LNCaP clone FGC (cell line): ENCODE data around the gene ZDHHC5.
A peak's percentile ranks its signal among the peaks of the same experiment; 100 is the strongest.
"Not testable (repeated sequence)": the region's sequence is repeated elsewhere in the genome, so short reads cannot be mapped to it uniquely, and the experiment has no call there.

Experiments used
- DNase-seq: peaks from one replicate; pipeline ENCODE4 v3.0.0-alpha.2; 2011; ENCODE audit warnings: low read depth
- H3K4me3 ChIP-seq: 2 replicates; pipeline ENCODE4 v1.5.1; 2011; ENCODE audit warnings: mild to moderate bottlenecking, low read depth, low read length, control low read depth
- TF ChIP-seq, protein P1 (sequence below): IDR thresholded peaks from 2 replicates; pipeline ENCODE4 v1.5.1; 2012; ENCODE audit warnings: mild to moderate bottlenecking; ENCODE audit not compliant: control insufficient read depth, insufficient read depth; ENCODE audit errors: extremely low read depth

ZDHHC5 gene

DNA sequence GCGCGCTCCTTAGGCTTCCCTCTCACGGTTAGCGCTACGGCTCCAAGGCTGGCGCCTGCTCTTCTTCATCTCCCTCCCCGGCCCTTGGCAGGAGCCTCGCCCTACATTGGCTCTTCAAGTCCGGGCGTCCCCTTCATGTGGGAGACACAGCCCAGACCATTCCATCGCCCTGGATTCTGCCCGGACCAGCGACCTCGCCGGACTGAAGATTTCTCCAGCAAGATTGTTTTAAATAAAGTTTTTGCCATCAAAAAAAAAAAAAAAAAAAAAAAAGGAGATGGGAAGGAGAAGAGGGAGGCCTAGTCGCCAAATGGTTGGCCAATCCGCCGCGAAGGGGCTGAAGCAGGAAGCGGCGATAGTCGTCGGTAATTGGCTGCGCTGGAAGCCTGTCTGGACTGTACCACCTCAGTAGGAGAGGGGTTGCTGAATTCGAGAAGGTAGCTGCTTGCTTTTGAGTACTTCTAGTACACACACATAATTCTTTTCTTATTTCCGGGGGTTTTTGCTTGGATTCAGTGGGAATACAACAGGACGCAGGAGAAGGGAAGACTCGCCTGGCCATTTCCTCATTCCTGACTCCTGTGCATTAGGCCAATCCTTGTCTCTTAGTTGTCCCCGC lies 688 bp upstream of the ZDHHC5 start:
- DNase-seq, result peak; percentile 99
- TF ChIP-seq, protein P1, sequence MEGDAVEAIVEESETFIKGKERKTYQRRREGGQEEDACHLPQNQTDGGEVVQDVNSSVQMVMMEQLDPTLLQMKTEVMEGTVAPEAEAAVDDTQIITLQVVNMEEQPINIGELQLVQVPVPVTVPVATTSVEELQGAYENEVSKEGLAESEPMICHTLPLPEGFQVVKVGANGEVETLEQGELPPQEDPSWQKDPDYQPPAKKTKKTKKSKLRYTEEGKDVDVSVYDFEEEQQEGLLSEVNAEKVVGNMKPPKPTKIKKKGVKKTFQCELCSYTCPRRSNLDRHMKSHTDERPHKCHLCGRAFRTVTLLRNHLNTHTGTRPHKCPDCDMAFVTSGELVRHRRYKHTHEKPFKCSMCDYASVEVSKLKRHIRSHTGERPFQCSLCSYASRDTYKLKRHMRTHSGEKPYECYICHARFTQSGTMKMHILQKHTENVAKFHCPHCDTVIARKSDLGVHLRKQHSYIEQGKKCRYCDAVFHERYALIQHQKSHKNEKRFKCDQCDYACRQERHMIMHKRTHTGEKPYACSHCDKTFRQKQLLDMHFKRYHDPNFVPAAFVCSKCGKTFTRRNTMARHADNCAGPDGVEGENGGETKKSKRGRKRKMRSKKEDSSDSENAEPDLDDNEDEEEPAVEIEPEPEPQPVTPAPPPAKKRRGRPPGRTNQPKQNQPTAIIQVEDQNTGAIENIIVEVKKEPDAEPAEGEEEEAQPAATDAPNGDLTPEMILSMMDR, result 0 out of 2 replicates have a peak, but pooled peaks have one; percentile 2
- peak overlapping the region; percentile 86 for H3K4me3 ChIP-seq

DNA sequence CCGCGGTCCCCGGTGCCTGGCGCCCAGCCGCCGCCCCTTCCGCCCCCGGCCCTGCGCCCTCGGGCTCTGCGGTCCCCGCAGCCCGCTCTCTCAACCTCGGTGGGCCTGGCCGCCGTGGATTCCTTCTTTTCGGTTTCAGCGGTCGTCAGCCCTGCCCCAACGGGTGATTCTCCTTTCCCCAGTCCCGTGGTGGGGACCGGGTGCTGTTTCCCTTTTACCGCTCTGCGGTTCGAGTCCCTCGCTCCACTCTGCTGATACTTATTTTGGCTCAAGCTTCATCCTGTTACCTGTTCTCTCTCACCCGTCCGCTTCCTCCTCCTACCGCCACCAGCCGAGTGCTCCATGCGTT lies 494 bp downstream of the ZDHHC5 start:
- TF ChIP-seq, protein P1, result no peak
- no peak for DNase-seq

DNA sequence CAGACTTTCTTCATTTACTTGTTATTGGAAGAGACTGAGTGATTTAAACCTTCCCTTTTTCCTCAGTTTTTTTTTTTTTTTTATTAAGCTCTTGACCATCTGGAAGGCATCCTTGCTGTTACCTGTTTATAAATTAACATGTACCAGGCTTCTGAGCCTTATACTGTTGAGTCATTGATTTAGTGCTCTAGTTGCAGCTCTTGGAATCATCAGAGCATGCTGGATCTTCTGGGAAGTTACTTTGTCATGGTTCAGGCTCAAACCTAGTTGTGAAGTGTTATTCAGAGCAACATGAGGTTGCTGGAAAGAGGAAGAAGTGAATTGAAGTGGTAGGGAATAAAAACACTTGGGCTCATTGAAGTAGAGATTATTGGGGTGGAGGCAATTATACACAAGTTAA lies 6.3 kb downstream of the ZDHHC5 start:
- no peak for DNase-seq
- TF ChIP-seq, protein P1, result no peak

More for the DNA sequence above, 494 bp downstream of the ZDHHC5 start:
- peak overlapping the region; percentile 86 for H3K4me3 ChIP-seq

DNA sequence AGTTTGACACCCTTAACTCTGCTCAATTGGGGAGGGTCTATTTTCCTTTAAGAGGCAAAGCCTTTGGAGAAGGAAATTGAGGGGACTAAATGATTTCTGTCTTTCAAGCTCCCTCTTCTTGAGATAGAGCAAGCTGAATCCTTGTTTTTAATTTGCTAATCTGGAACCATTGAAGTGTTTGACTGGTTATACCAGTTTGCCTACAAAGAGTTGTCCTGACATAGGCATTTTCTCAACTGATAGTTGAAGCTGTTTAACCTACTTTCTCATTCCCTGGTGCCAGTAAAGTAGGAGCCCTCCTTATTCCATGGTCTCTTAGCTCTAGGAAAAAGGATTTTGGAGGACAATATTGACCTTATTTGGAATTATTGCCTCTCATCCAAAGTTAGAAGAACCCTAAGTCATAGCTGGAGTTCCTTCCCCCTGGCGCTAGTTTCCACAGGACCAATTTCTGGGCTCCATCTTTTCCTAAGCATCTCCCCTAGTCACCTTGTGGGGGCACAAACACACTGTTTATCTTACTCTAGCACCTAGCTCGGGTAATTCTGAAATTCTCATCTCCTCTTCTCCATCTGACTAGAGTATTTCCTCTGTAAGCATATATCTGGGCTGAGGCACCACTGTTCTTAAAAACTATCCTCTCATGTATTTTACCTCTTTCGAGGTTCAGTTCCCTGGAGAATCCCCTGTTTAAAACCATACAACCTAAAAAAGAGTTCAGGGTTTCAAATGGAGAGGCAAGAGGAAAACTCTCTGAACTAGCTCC lies 7.4 kb downstream of the ZDHHC5 start:
- DNase-seq, result peak; percentile 72
- TF ChIP-seq, protein P1, result no peak
- peak overlapping the region; percentile 34 for H3K4me3 ChIP-seq

More for the DNA sequence above, 6.3 kb downstream of the ZDHHC5 start:
- H3K4me3 ChIP-seq, result no peak overlapping the region

DNA sequence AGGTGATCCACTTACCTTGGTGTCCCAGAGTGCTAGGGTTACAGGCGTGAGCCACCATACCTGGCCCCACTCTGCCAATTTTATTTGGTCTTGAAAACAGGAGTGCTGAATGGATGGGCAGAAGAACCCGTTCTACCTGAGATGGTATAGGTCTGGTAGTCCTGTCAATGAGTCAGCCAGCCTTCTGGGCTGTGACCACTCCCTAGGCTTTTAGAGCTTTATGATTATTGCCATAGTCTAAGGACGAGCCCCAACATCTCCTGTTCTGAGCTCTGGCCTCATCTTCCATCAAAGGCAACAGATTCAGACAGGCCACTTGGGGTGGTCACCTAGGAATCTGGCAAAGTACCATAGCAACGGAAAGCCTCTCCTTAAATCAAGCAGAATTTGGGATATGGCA lies 11.5 kb downstream of the ZDHHC5 start:
- DNase-seq, result no peak
- TF ChIP-seq, protein P1, result no peak

DNA sequence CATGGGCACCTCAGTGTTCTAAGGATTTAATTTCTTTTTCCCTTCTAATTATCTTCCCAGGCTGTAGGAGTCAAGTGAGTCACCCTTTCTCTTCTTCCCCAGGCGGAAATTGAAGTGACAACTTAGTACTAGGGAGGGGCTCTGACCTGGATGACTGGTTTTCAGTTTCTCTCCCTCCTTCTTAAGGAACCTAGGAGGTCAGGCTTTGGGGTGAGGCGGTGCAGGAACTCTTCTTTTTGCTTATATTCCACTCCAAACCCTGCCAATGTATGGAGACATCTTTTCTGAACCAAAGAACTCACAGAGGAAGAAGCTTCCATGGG lies 12.6 kb downstream of the ZDHHC5 start:
- DNase-seq, result no peak
- H3K4me3 ChIP-seq, result no peak overlapping the region
- TF ChIP-seq, protein P1, result no peak

More for the DNA sequence above, 11.5 kb downstream of the ZDHHC5 start:
- H3K4me3 ChIP-seq, result no peak overlapping the region

DNA sequence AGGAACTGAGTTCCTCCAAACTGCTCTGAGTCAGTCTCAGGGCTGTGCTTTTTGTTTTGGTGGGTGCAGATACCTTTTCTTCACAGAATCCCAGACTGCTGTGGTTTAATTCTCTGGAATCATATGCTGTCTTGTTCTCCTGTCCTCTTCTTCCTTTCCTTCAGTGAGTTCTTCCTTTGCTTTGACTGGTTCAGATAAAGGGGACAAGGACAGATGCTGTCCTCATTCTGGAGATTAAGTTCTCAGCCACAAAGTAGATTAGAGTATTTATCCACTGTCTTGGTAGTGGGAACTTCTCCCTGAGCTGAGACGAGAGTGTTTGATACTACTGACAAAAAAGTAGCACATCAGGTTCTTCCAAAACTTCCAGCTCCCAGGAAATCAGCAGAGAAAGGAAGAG lies 13.3 kb downstream of the ZDHHC5 start:
- TF ChIP-seq, protein P1, result no peak
- DNase-seq, result no peak
- no peak overlapping the region for H3K4me3 ChIP-seq

DNA sequence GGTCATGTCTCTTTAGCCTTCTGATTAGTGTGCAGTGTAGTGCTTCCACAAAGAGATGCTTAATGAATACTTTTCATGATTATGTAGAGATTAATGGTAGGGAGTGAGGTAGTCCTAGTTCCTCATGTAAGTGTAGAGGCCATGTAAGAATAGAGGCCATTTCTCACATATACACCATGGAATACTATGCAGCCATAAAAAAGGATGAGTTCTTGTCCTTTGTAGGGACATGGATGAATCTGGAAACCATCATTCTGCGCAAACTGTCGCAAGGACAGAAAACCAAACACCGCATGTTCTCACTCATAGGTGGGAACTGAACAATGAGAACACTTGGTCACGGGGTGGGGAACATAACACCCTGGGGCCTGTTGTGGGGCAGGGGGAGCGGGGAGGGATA lies 22.6 kb downstream of the ZDHHC5 start:
- DNase-seq, H3K4me3 ChIP-seq: not testable (repeated sequence)
